T follicular helper cell (primary cell): Measurements from ENCODE around the gene KLHL20.
"Not testable (repeated sequence)": the region's sequence is repeated elsewhere in the genome, so short reads cannot be mapped to it uniquely, and the experiment has no call there.

Source experiments
- DNase-seq: peaks from one replicate; pipeline ENCODE4 v3.0.0-alpha.2; 2020; ENCODE audit warnings: low read depth
- total RNA-seq, 2 experiments: gene quantifications; one replicate each; lab custom pipeline; 2026; lab: John Stamatoyannopoulos, UW

Gene KLHL20
- total RNA-seq = 28.3 to 43.8 reads per million in 2 experiments

DNA sequence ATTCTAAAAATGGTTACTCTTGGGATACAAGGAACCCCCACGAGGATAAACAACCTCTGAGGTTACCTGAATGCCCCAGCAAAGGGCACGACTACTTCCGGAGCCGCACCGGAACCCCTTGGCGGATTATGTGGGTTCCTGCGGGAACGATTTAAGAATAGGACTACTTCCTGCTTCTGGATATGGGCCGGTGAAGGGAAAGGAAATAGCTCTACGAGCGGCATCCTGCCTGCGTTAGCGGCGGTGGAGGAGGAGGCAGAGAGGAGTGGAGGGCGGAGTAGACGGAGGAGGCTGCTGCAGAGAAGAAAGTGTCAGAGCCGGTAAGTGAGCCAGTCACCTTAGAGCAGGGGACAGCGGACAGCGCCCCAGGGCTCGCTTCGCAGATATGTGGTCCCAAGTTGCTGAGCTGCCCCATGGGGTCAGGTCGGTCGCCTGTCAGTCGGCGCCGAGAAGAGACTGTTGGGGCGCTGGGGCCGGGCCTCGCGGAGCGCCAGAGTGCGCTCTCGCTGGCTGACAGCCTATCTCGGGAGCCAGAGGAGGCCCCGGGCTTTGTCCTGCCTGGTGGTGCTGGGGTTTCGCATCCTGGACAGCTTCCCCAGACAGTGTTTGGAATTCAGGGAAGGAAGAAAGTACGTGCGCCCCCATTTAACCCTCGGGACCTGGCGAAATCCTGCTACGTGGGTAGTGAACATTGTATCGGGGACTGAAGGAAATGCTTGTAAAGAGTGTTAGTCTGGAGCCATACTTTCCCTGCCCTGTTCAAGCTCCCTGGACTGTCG lies at the start of gene KLHL20:
KLHL20 (plus strand) TSS at position 223 of the 779 bp plus-strand sequence. CDS start 1,063 bp downstream, outside the sequence.
- peak; percentile 80 for DNase-seq

DNA sequence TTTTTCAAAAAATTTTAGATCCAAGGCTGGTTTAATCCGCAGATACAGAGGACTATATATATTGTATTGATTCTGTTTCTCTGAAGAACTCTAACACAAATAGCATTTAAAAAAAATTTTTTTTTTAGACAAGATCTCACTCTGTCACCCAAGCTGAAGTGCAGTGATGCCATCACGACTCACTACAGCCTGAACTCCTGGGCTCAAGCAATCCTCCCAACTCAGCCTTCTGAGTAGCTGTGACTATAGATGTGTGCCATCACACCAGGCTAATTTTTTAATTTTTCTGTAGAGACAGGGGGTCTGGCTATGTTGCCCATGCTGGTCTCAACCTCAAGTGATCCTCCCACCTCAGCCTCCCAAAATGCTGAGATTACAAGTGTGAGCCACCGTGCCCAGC lies 48.1 kb upstream of the KLHL20 start:
- no peak for DNase-seq

GRCh38 chr1:173669491-173669941 lies 45.3 kb upstream of the KLHL20 start, which contains the start of gene ANKRD45:
TSS of gene ANKRD45 (minus strand) at chr1:173669851. CDS start at chr1:173659418, 10,433 bp downstream.
- DNase-seq = no peak

DNA sequence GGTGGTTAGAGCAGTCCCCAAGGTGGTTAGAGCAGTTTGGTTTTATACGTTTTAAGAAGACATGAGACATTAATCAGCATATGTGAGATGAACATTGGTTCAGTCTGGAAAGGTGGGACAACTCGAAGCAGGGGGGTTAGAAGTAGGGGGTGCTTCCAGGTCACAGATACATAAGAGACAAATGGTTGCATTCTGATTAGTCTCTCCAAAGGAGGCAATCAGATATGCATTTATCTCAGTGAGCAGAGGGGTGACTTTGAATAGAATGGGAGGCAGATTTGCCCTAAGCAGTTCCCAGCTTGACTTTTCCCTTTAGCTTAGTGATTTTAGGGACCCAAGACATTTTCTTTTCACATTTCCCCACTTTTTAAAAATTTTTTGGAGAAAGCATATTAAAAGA lies 40.3 kb upstream of the KLHL20 start:
- not testable (repeated sequence) for DNase-seq

- DNase-seq = not testable (repeated sequence)
Measured at GRCh38 chr1:173680152-173680551, 34.6 kb upstream of the KLHL20 start.

DNA sequence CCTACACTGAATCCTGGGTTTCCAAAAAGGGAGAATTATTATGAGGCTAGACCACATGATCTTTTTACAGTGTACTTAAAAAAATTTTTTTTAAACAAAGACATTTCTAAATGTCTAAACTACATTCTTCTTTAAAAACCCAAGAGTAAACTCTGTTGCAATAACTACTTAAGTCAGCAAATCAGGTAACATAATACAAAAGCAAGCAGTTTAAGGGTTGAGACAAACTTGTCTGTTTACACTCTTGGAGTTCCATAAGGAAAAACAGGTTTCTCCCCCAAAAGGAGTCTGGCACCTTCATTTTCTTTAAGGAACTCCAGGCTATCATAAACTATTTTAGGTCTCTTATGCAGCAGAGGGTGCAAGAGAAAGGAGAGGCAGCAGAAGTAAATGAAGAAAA lies 32.6 kb upstream of the KLHL20 start:
- DNase-seq = no peak

GRCh38 chr1:173683838-173684237 lies 30.9 kb upstream of the KLHL20 start:
- DNase-seq = not testable (repeated sequence)

DNA sequence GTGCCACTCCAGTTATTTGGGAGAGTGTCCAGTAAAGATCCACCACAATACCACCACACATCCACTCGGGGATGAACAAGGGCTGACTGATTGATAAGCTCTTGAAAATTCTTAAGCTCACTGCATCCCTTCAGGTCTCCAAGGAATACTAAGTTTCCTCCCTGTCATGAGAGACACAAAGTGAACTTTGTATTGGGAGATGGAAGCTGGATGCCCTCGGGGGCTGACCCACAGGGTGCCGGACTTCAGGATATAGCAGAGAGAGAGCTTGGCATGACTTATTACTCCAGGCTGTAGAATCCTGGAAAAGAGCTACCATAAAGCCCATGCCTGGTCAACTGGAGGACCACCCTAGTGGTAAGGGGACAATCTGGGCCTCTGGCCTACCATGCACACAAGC lies 29.7 kb upstream of the KLHL20 start:
- not testable (repeated sequence) for DNase-seq

GRCh38 chr1:173688300-173688699 lies 26.5 kb upstream of the KLHL20 start:
- no peak for DNase-seq

GRCh38 chr1:173693238-173693637 lies 21.5 kb upstream of the KLHL20 start:
- no peak for DNase-seq

GRCh38 chr1:173701299-173701698 lies 13.5 kb upstream of the KLHL20 start:
- DNase-seq = not testable (repeated sequence)

DNA sequence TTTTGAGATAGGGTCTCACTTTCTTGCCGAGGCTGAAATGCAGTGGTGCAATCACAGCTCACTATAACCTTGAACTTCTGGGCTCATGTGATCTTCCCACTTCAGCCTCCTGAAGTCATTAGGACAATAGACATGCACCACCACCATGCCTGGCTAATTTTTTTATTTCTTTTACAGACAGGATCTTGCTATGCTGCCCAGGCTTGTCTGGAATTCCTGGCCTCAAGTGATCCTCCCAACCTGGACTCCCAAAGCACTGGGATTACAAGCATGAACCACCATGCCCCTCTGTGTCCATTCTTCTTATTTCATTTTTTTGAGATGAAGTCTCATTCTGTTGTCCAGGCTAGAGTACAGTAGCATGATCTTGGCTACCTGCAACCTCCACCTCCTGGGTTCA lies 12.0 kb upstream of the KLHL20 start:
- DNase-seq = no peak

DNA sequence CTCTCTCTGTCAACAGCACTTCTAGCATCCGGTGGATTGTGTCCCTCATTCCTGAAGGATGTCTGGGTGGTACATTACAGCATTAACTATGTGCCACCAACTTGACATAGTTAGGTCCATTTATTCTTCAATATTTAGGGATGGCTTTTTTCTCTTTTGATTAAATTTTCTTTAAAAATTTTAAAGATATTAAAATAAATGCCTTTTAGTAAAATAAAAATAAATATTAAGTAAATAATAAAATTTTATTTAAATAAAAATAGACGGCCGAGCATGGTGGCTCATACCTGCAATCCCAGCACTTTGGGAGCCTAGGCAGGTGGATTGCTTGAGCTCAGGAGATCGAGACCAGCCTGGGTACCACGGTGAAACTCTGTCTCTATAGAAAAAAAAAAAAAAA lies 9.7 kb upstream of the KLHL20 start:
- no peak for DNase-seq

DNA sequence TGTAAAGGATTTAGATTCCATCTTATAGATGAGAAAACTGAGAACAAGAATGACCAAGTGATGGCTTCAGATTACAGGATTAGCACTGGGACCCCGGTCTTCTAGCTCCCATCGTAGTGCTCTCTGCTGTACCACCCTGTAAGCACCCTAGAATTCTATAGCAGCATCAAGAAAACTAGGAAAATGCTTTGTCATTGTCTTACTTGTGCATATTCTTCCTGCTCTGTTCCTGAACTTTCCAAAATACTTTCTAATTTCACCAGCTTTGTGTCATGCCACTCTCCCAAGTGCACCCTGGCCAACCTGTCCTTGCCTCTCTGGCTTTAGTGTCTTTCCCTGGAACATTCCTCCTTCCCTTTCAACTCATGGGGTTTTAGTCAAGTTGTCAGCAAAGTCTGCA lies 6.0 kb upstream of the KLHL20 start:
- no peak for DNase-seq

GRCh38 chr1:173714441-173714758 lies 381 bp upstream of the KLHL20 start:
- DNase-seq = no peak

GRCh38 chr1:173715538-173715844 lies 710 bp downstream of the KLHL20 start:
- no peak for DNase-seq

GRCh38 chr1:173717238-173717637 lies 2.5 kb downstream of the KLHL20 start:
- DNase-seq = no peak

- DNase-seq = not testable (repeated sequence)
Measured at GRCh38 chr1:173731331-173731730, 16.6 kb downstream of the KLHL20 start.

DNA sequence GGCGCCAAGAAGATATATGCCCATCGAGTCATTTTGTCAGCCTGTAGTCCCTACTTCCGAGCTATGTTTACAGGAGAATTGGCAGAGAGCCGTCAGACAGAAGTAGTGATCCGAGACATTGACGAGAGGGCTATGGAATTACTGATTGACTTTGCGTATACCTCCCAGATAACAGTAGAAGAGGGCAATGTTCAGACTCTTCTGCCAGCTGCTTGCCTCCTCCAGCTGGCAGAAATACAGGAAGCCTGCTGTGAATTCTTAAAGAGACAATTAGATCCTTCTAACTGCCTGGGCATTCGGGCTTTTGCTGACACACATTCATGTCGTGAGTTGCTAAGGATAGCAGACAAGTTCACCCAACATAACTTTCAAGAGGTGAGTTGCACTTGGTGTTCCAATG lies 19.1 kb downstream of the KLHL20 start:
- DNase-seq = no peak

DNA sequence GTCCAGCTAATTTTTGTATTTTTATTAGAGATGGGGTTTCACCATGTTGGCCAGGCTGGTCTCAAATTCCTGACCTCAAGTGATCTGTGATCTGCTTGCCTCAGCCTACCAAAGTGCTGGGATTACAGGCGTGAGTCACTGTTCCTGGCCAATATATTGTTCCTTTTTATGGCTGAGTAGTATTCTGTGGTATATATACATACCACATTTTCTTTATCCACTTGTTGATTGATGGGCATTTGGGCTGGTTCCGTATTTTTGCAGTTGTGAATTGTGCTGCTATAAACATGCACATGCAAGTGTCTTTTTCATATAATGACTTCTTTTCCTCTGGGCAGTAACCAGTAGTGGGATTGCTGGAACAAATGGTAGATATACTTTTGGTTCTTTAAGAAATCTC lies 21.3 kb downstream of the KLHL20 start:
- not testable (repeated sequence) for DNase-seq

DNA sequence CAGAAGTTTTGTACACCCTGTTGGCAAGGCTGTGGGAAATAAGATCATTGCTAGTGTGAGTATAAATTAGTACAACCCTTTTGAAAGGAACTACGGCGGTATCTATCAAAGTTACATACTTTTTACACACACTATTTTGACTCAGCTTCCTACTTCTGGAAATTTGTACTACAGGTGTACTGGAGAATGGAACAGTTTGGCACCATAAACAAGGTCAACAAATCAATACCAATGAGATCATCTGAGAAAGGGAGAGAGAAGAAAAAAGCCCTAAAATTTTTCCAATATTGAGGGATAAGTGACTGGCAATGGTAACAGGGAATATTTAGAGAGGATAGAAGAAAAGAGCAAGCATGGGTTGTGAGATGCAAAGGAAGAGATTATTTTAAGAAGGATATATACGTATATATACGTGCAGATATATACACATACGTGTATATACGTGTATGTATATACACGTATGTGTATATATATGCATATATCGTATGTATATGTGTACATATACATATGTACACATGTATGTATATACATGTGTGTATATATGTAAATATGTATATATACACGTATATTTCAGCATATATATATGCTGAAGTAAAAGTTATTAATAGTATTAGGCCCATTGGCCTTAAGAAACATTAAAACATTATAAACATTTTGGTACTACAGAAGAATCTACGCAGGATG lies 27.6 kb downstream of the KLHL20 start:
- no peak for DNase-seq

GRCh38 chr1:173744651-173745050 lies 29.9 kb downstream of the KLHL20 start:
- no peak for DNase-seq

DNA sequence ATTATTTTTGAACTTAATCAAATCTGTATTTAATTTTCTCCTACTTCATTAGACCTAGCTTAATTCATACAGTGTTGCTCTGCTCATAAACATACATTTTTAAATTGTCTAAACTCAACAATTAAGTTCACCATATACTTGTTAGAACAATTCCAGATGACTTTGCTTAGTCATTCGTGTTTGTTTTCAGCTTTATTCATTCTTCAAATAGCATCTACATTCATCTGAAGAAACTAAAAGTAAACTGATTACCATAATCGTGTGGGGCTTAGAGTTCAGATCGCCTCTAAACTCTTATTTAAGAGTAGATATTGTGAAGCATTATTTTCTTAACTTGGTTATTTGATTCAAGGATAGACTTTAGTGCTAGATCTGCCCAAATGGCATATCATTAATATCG lies 34.4 kb downstream of the KLHL20 start:
- DNase-seq = no peak
